Choroid plexus epithelial cell (primary cell): ENCODE results near the gene RBM19.

Source experiments
- DNase-seq: peaks from one replicate; pipeline ENCODE4 v3.0.0-alpha.2; 2010; ENCODE audit warnings: low read depth
- H3K4me3 ChIP-seq: 2 replicates; pipeline ENCODE4 v1.5.1; 2011; ENCODE audit warnings: low read depth, mild to moderate bottlenecking, control low read depth, low read length, moderate library complexity
- TF ChIP-seq, protein P1 (sequence below): conservative IDR thresholded peaks from 2 replicates; pipeline ENCODE4 v1.5.1; 2011; ENCODE audit warnings: low read depth, mild to moderate bottlenecking, control low read depth, inconsistent platforms, low read length, moderate library complexity

RBM19 gene

GRCh38 chr12:113866496-113866895, 99.6 kb downstream of the RBM19 start:
- no peak for DNase-seq
- TF ChIP-seq, protein P1, sequence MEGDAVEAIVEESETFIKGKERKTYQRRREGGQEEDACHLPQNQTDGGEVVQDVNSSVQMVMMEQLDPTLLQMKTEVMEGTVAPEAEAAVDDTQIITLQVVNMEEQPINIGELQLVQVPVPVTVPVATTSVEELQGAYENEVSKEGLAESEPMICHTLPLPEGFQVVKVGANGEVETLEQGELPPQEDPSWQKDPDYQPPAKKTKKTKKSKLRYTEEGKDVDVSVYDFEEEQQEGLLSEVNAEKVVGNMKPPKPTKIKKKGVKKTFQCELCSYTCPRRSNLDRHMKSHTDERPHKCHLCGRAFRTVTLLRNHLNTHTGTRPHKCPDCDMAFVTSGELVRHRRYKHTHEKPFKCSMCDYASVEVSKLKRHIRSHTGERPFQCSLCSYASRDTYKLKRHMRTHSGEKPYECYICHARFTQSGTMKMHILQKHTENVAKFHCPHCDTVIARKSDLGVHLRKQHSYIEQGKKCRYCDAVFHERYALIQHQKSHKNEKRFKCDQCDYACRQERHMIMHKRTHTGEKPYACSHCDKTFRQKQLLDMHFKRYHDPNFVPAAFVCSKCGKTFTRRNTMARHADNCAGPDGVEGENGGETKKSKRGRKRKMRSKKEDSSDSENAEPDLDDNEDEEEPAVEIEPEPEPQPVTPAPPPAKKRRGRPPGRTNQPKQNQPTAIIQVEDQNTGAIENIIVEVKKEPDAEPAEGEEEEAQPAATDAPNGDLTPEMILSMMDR, result no peak
- no peak overlapping the region for H3K4me3 ChIP-seq

GRCh38 chr12:113863455-113863845, 102.7 kb downstream of the RBM19 start:
- no peak overlapping the region for H3K4me3 ChIP-seq
- no peak for DNase-seq
- TF ChIP-seq, protein P1, result no peak

DNA sequence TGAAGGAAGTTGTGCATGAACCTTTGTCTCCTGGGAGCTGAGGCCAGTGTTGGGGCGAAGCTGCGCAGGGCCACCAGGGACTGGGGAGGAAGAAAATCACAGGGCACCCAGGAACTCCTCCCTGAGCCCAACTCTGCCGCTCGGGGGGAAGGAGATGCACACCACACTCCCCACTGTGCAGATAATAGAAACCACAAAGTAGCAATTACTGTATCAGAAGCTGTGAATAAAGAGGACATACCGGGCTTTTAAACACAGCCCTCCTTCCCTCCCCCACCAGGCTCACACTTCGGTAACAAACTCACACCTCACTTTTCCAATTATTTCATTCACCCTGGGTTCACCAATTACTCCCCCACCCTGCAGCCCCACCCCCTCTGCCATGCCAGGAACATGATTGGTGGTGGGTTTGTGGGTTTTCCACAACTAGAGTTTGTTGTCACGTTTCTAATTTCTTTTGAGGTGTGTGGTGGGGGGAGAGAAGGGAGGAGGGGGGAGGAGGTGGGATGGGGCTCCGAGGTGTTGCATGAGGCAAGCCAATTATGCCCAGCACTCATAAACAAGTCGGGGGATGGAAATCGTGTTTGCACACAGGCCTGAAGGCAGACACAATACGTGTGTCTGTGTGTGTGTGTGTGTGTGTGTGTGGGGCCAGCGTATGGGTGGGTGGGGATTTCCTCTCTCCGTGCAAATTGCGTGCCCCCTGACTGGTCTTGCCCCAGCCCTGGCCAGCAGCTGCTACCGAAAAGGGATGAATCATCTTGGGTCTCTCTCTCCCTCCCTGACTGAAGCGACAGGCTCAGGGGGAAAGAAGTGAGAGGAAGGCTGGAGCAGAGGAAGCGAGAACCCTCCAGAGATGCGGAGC, 103.3 kb downstream of the RBM19 start:
- TF ChIP-seq, protein P1, result no peak
- DNase-seq, result peak; percentile 85
- no peak overlapping the region for H3K4me3 ChIP-seq

DNA sequence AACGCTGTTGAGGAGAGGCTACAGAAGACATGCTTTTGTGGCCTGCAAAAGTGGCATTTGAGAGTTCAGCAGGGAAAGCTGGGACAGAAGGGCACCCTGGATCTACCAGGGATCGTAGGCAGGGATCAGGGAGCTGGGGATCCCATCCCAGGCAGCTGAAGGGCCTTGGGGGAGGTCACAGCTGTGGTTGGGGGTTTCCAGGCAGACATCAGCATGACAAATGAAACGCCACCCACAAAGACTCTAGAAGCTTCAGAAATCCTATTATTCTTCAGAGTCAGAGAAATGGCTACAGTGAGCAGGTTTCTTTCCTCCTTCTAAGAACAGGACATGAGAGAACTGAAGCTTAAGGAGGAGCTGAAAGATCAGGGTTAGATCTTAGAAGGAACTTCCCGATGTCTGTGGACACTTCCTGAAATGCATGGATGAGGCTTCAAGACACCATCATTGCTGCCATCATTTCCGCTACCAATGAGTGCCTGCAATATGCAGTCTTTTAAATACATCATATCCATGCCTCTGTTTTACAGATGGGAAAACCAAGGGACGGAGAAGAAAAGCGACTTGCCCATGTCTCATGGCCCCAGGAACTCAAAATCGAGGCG, 104.3 kb downstream of the RBM19 start:
- TF ChIP-seq, protein P1, result no peak
- no peak for DNase-seq
- H3K4me3 ChIP-seq, result no peak overlapping the region

DNA sequence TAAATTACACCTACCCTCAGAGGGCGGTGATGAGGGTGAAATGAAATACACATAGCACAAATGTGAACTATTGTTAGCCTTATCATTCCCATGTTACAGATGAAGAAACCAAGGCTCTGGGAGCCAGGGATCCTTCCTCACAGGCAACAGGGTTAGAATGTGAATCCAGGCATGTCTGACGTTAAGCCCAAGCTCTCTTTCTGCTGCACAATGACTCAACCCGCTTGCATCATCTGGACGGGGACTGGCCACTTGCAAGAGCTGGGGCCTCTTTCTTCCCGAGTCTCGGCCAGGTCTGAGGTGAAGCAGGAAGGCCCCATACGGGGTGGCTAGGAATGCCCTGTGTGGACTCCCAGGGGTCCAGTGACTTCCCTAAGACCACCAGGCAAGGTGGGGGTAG, 105.2 kb downstream of the RBM19 start:
- DNase-seq, result peak; percentile 97
- TF ChIP-seq, protein P1, result no peak
- no peak overlapping the region for H3K4me3 ChIP-seq

DNA sequence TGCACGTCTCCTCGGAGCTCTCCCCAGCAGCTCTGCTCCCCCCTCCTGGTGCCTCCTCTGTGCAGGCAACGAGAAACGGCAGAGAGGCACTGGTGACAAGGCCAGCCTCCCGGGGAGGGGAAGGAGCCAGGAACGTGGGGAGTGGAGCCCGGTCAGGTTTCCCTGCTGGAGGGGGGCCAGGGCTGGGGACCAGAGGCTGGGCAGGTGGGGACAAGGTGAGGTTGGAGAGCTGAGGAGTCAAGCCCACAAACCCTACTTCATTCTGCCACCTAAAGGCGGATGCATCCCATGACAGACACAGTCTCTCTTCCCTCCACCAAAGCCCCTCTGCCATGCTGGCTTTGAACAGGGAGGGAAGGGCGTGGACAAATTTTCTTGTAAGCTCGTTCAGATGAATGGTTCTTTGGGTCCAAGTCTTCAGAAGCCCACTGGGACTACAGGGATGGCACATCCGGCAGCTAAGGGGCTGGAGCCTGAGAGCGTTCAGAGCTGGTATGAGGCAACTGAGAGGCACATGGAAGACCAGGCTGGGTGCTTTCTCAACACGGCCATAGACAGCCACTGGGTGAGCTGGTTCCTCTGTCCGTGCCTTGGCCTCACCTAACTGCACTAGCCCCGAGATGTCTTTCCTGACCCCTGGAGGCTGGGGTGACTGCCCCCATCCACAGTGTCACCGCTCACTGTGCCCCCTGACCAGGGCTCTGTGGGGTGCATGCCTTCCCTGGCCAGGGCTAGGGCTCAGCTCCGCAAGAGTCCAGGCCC, 105.9 kb downstream of the RBM19 start:
- no peak overlapping the region for H3K4me3 ChIP-seq
- TF ChIP-seq, protein P1, result no peak
- DNase-seq, result no peak
